Stimulated activated CD8-positive, alpha-beta memory T cell treated with anti-CD3 and anti-CD28 coated beads, Interleukin-15, amount 100 ng/mL, for 24 hours (primary cell): Measurements from ENCODE around the gene C4orf54.

ENCODE experiments used
- DNase-seq: peaks from one replicate; pipeline ENCODE4 v3.0.0-alpha.2; 2020; ENCODE audit warnings: low read depth

The C4orf54 gene

GRCh38 chr4:99651811-99652485, 5.7 kb downstream of the C4orf54 start:
- no peak for DNase-seq

DNA sequence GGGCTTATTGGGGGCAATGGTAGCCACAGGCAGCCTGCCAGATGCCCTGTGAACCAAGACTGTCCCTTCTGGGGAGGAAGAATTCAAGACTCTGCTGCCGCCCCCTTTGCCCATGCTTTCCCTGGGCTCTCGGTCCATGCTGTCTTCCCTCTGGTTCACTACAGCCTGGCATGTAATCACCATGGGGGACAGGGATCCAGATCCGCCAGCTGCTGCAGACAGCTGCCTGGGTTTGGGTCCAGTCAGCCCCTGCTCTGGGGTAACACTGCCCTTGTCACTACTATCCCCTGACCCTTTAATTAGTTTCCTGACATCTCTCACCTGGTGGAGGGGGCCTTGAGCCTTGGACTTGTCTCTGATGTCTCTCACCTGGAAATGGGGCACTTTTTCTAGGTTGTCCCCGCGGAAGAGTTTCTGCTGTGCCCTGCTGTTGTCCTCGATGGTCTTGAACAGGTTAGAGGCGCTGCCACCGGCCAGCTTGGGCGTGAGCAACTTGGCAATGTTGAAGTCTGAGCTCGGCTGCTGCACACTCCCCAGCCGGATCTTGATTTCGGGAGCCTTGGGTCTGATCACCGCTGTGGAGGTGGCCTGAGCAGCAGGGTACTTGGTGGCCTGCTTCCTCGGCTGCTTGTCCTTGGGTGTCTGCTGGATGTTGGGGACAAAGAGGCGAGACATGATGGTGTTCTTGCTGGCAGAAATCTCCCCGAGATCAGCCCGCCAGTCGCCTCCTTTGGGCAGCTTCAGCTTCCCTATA, 6.4 kb downstream of the C4orf54 start:
- no peak for DNase-seq

GRCh38 chr4:99649778-99650177, 7.8 kb downstream of the C4orf54 start:
- no peak for DNase-seq

GRCh38 chr4:99649208-99649607, 8.4 kb downstream of the C4orf54 start:
- no peak for DNase-seq

DNA sequence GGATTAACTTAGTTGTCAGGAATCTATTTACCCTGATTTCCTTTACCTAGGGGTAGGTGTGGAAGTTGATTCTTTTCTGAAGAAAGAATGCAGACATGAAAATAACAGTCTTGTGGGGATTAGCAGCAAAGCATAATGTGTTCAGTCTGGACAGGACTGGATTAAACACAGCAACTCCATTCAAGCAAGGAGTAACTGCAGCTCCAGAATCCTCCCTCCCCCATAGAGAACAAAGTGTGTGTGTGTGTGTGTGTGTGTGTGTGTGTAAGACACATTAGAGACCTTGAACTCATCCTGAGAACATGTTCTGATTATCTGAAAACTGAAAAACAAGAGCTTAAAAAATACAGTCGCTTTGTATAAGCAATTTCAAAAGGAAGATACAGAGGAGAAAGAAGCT, 9.3 kb downstream of the C4orf54 start:
- no peak for DNase-seq

- DNase-seq, result no peak
Measured at GRCh38 chr4:99647071-99647470, 10.6 kb downstream of the C4orf54 start.

DNA sequence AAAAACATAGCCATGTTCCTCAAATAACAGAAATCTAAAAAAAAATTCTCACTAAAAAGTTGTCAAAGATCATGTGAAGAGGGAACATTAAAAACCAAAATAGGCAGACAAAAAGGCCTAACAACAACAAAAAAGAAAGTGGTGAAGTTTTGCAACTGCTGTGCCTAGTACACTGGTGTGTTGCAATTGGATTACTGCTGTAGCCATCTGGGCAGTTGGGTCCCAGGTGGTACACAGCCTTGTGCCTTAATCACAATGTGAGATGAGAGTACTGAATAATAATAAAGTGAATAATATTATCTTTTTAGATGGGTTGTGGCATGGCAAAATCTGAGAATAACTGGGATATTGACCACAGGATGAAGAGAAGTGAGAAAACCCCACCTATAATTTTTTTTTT, 12.0 kb downstream of the C4orf54 start:
- no peak for DNase-seq

DNA sequence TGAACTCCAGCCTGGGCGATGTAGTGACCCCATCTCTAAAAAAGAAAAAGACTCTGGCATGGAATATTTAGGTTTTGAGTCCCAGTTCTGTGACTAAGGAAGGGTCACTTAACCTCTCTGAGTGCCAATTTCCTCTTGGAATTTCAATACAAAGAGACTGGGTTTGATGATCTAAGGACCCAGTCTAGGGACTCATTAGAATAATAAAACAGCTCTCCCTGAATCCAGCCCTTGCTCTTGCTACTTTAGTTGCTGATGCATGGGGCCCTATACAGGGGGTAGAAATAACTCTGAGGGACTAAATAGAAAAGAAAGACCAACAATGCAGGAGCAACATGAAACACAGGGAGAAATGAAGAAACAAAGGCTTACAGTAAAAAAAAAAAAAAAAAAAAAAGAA, 12.6 kb downstream of the C4orf54 start:
- DNase-seq, result no peak

GRCh38 chr4:99644453-99644852, 13.2 kb downstream of the C4orf54 start:
- no peak for DNase-seq

DNA sequence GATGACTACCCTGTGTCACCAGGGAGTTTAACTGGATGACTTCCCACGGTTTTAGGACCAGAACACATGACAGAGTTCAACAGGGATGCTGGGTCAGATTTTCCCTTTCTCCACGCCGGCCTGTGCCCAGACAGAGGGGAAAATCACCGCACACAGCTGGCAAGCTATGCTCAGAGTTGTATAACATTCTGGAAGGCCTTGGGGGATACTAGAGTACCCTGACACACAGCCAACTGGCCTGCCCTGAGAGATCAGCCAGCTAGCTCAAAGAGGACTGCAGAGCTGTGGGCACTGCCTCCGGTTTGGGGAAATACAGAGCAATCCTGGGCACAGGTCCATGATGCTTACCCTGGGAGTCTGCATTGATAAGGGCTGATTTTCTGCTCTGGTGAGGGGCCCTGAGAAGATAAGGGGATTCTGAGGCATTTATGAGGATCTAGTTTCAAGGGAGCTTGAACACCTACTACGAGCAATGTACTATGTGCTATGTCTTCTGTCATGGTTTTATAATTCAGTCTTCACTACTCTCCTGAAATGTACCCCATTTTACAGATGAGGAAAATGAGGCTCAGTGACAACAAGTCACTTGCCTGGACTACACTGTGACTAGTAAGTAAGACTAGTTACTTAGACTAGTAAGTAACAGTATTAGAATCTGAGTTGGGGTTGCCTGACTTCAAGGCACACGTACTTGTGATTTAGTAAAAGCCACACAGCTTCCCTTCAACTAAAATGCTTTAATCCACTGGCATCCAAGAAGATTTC, 14.7 kb downstream of the C4orf54 start:
- no peak for DNase-seq

- no peak for DNase-seq
Measured at GRCh38 chr4:99640676-99641075, 17.0 kb downstream of the C4orf54 start.

DNA sequence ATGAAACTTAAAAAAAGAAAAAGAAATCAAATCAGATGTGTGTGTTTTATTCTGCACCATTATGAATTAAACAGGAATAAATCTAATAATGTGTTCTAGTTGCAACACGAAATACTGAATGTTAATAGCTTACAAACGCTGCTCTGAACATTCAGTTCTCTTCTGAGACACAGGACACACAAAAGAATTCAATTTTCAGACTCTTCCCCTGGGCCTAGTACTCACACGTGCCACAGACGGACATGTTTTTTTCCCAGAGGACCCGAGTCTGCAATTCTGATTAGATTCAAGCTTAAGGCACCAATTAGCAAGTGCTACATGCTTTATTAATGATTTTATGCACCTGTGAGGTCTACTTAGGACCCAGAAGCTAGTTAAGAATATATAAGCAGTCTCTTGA, 20.5 kb downstream of the C4orf54 start:
- no peak for DNase-seq

GRCh38 chr4:99636422-99636821, 21.2 kb downstream of the C4orf54 start:
- no peak for DNase-seq

GRCh38 chr4:99635601-99636000, 22.0 kb downstream of the C4orf54 start:
- no peak for DNase-seq

DNA sequence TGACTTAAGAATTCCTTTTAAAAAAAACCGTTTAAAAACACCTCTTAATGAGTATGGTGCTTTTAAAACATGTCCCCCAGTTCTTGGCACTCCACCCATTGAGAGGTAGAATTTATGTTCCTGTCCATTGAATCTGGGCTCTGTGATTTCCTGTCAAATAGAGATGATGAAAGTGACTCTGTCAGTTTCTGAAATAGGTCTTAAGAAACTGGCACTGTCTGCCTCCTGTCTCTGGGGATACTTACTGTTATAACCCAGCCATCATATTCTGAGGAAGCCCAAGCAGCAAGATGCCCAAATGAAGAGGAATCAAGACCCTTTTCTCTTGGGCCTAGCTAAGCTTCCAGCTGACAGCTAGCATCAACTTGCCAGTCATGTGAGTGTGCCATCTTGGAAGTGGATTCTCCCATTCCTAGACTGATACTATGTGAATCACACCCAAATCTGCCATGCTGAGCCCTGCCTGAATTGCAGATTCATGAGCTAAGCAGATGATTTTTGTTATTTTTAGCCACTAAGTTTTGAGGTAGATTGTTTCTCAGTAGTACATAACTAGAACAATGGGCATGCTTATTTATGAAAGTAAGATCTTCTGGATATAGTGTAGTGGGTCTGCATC, 22.8 kb downstream of the C4orf54 start:
- no peak for DNase-seq

- no peak for DNase-seq
Measured at GRCh38 chr4:99633772-99634171, 23.9 kb downstream of the C4orf54 start.

DNA sequence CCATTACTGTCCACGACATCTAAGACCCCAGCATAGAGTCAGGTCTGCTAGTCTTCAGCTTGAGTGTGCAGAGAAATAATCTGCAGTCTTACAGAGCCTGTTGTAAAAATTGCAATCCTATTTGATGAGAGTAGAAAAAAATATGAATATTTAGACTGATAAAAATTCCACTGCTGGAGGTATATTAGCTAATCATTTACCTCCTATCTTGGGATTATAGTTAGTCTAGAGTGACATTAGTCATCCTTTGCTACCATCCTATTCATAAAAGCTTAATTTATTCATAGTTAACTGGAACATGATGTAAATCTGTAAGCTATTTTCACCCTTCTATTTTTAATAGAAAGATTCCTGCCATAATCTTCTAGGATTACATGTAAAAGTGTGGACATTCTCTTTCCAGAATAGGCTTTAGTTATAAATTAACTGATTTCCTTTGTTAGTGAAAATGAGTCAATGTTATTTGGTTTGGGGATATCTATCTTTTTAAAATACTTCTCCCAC, 26.7 kb downstream of the C4orf54 start:
- no peak for DNase-seq

DNA sequence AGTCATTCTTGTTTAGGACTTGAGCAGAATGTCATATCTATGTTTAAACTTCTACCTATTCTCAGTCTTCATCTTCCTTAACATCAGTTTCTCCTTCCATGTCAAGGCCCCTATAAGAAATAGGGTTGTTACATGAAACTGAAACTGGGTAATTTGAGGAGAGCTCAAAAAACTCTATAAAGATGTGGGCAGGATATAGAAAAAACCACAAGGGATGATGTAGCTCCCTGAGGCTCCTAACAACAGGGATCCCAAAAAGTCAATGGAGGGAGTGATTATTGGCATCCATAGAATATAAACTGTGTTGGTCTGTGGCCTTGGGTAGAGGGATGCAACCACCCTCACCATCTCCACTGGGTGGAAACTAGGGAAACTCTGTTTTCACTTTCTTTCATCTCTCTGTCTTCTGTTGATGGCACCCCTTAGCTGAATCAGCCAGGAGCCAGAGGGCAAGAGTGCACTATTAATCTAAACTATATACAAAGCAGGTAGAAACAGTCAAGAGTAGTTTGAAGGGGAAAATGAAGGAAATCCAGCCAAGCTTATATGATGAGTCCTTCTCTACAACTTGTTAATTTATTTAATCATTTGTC, 27.6 kb downstream of the C4orf54 start:
- no peak for DNase-seq

GRCh38 chr4:99628040-99628439, 29.6 kb downstream of the C4orf54 start:
- no peak for DNase-seq

DNA sequence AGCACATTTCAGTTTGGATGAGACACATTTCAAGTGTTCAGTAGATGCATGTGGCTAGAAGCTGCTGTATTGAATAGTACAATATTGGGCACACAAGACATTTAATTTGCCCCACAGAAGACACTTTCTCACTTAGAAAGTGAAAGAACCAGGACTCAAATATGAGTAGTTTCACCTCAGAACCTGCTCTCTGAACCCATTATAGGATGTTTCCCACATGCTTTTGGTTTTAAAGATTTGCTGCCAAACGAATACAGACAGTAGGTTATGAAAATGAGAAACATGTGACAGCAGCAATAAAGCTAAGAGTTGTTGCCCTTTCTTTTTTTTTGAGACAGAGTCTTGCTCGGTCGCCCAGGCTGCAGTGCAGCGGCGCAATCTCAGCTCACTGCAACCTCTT, 32.3 kb downstream of the C4orf54 start:
- DNase-seq, result no peak

- DNase-seq, result no peak
Measured at GRCh38 chr4:99624141-99624719, 33.4 kb downstream of the C4orf54 start.

- DNase-seq, result no peak
Measured at GRCh38 chr4:99622341-99622740, 35.3 kb downstream of the C4orf54 start.
